Measurements from ENCODE around the gene OR5AK2.
"Not testable (repeated sequence)": the region's sequence is repeated elsewhere in the genome, so short reads cannot be mapped to it uniquely, and the experiment has no call there.

Gene OR5AK2

GRCh38 chr11:56988614-56989013 lies at the start of gene OR5AK2:
Gene OR5AK2, plus strand, starts transcription at chr11:56988914. Its CDS starts 0 bp downstream, at chr11:56988914.
- no peak for DNase-seq (ENCODE audit: low spot score)

- DNase-seq (ENCODE audit: low spot score), result not testable (repeated sequence)
Measured at GRCh38 chr11:56945526-56945925, 43.2 kb upstream of the OR5AK2 start.

GRCh38 chr11:56948991-56949515 lies 39.7 kb upstream of the OR5AK2 start:
- DNase-seq (ENCODE audit: low spot score), result no peak

- DNase-seq (ENCODE audit: low spot score), result no peak
Measured at GRCh38 chr11:56950510-56950909, 38.2 kb upstream of the OR5AK2 start.

- not testable (repeated sequence) for DNase-seq (ENCODE audit: low spot score)
Measured at GRCh38 chr11:56953907-56954306, 34.8 kb upstream of the OR5AK2 start.

- no peak for DNase-seq (ENCODE audit: low spot score)
Measured at GRCh38 chr11:56961609-56962008, 27.1 kb upstream of the OR5AK2 start.

GRCh38 chr11:56967726-56968125 lies 21.0 kb upstream of the OR5AK2 start:
- no peak for DNase-seq (ENCODE audit: low spot score)

- DNase-seq (ENCODE audit: low spot score), result no peak
Measured at GRCh38 chr11:56968524-56968923, 20.2 kb upstream of the OR5AK2 start.

- DNase-seq (ENCODE audit: low spot score), result no peak
Measured at GRCh38 chr11:56977314-56977713, 11.4 kb upstream of the OR5AK2 start.

GRCh38 chr11:56990702-56991101 lies 2.0 kb downstream of the OR5AK2 start:
- no peak for DNase-seq (ENCODE audit: low spot score)

GRCh38 chr11:56994532-56994931 lies 5.8 kb downstream of the OR5AK2 start:
- no peak for DNase-seq (ENCODE audit: low spot score)

- DNase-seq (ENCODE audit: low spot score), result no peak
Measured at GRCh38 chr11:57001674-57002401, 13.1 kb downstream of the OR5AK2 start.

GRCh38 chr11:57008373-57008772 lies 19.7 kb downstream of the OR5AK2 start:
- DNase-seq (ENCODE audit: low spot score), result no peak

- no peak for DNase-seq (ENCODE audit: low spot score)
Measured at GRCh38 chr11:57015679-57016078, 27.0 kb downstream of the OR5AK2 start.

GRCh38 chr11:57031556-57031955 lies 42.8 kb downstream of the OR5AK2 start:
- no peak for DNase-seq (ENCODE audit: low spot score)
